Naive B cell (primary cell): ENCODE measurements around the gene RBSN. TPM values are rescaled to one million over a fixed set of nuclear protein-coding genes. Genes with fewer than 3 reads are reported as not detected.
A peak's percentile ranks its signal among the peaks of the same experiment; 100 is the strongest.

Source experiments
- ATAC-seq, 2 donors: fragments of 150-1000 bp; cut with Tn5 transposase; 2 replicates each; pipeline ENCODE4 v1.10.0; 2021; ENCODE audit warnings: low read depth in 2 of 2, mild to moderate bottlenecking in 2 of 2, moderate library complexity in 2 of 2
- DNase-seq: peaks from one replicate; pipeline ENCODE4 v3.0.0; 2022
- H3K27ac Mint-ChIP-seq, 6 donors: one replicate each; pipeline ENCODE4 v1.8.0; 2020 to 2022; ENCODE audit warnings: mild to moderate bottlenecking in 6 of 6, mixed read lengths in 6 of 6, moderate library complexity in 5 of 6, inconsistent platforms in 2 of 6
- H3K27me3 Mint-ChIP-seq, 3 donors: one replicate each; pipeline ENCODE4 v1.8.0; 2021 to 2022; ENCODE audit warnings: mixed read lengths in 3 of 3, mild to moderate bottlenecking in 1 of 3
- H3K36me3 Mint-ChIP-seq, 2 donors: one replicate each; pipeline ENCODE4 v1.8.0; 2020 to 2022; ENCODE audit warnings: mixed read lengths in 2 of 2, inconsistent platforms in 1 of 2, mild to moderate bottlenecking in 1 of 2
- H3K4me1 Mint-ChIP-seq, 3 donors: one replicate each; pipeline ENCODE4 v1.8.0; 2020 to 2022; ENCODE audit warnings: mixed read lengths in 3 of 3, inconsistent platforms in 1 of 3, mild to moderate bottlenecking in 1 of 3, moderate library complexity in 1 of 3
- H3K4me3 Mint-ChIP-seq, 8 donors: one replicate each; pipeline ENCODE4 v1.8.0; 2020 to 2022; ENCODE audit warnings: mild to moderate bottlenecking in 8 of 8, mixed read lengths in 8 of 8, moderate library complexity in 8 of 8, inconsistent platforms in 2 of 8
- H3K9me3 Mint-ChIP-seq, 7 donors: one replicate each; pipeline ENCODE4 v1.8.0; 2020 to 2022; ENCODE audit warnings: mixed read lengths in 7 of 7, mild to moderate bottlenecking in 5 of 7, inconsistent platforms in 2 of 7, moderate library complexity in 1 of 7
- polyA plus RNA-seq, 6 donors: library from polyadenylated mRNA; unstranded; fragments of 300-500 nt; fragmentation: Illumina TruSeq; gene quantifications; one replicate each; pipeline ENCODE4 v1.2.3, GENCODE V29; 2021; ENCODE audit warnings: low read depth in 6 of 6

The RBSN gene
- polyA plus RNA-seq, 6 donors from 2014 or later = 10.5 to 30.5 (median 19.1) TPM

- Mint-ChIP-seq H3K9me3 (peaks cover 0 to 1% (median 0%) of the 10 kb centered on the region in 7 donors), H3K4me3 (no peak overlapping the region), H3K4me1 (peaks cover 15 to 20% (median 18%) of the 10 kb centered on the region in 3 donors), H3K27me3 (no peaks in the 10 kb centered on the region), H3K36me3 (peaks cover 0 to 7% of the 10 kb centered on the region in 2 donors), H3K27ac (no peak overlapping the region)
- DNase-seq (no peak), ATAC-seq (no peak)
Observed at GRCh38 chr3:15094187-15094875, 4.6 kb downstream of the RBSN start.

GRCh38 chr3:15092686-15093085 lies 6.3 kb downstream of the RBSN start:
- Mint-ChIP-seq H3K9me3 (no peaks in the 10 kb centered on the region), H3K4me1 (peaks cover under 1 to 7% (median 2%) of the 10 kb centered on the region in 3 donors), H3K4me3 (no peak overlapping the region), H3K27ac (no peak overlapping the region), H3K36me3 (peaks cover 0 to 7% of the 10 kb centered on the region in 2 donors), H3K27me3 (no peaks in the 10 kb centered on the region)
- ATAC-seq (no peak), DNase-seq (no peak)

DNA sequence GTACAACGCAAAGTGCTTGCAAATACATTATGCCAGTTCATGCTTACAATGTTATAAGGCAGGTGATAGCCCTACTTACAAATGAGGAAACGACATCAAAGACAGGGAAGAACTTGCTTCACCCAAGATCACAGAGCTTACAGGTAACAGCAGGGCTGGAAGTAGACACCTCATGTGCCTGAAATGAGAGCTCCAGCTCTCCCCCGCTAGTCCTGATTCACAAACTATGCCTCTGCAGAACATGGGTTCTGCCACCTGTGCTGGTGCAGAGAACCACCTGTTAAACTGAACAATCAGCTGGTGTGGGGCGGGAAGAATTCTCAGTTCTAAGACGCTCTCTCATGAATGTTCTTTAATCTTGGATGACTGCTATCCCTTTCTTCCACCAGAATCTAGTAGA lies 7.4 kb downstream of the RBSN start:
- Mint-ChIP-seq H3K4me3 (no peak overlapping the region), H3K36me3 (peaks cover 0 to 7% of the 10 kb centered on the region in 2 donors), H3K27ac (no peak overlapping the region), H3K4me1 (peaks cover 0 to under 1% (median 0%) of the 10 kb centered on the region in 3 donors), H3K9me3 (no peaks in the 10 kb centered on the region), H3K27me3 (no peaks in the 10 kb centered on the region)
- DNase-seq (no peak), ATAC-seq (no peak)

GRCh38 chr3:15089201-15089600 lies 9.7 kb downstream of the RBSN start:
- no peak overlapping the region for H3K4me3 Mint-ChIP-seq
- no peaks in the 10 kb centered on the region for H3K4me1 Mint-ChIP-seq
- H3K36me3 Mint-ChIP-seq = peaks cover 12 to 18% of the 10 kb centered on the region in 2 donors
- H3K27me3 Mint-ChIP-seq = no peaks in the 10 kb centered on the region
- no peak for ATAC-seq
- H3K27ac Mint-ChIP-seq = no peak overlapping the region
- DNase-seq = no peak
- H3K9me3 Mint-ChIP-seq = no peaks in the 10 kb centered on the region

- no peak for ATAC-seq
- Mint-ChIP-seq H3K4me3 (no peak overlapping the region), H3K36me3 (peaks cover 33 to 34% of the 10 kb centered on the region in 2 donors)
Observed at GRCh38 chr3:15086699-15087098, 12.2 kb downstream of the RBSN start.

DNA sequence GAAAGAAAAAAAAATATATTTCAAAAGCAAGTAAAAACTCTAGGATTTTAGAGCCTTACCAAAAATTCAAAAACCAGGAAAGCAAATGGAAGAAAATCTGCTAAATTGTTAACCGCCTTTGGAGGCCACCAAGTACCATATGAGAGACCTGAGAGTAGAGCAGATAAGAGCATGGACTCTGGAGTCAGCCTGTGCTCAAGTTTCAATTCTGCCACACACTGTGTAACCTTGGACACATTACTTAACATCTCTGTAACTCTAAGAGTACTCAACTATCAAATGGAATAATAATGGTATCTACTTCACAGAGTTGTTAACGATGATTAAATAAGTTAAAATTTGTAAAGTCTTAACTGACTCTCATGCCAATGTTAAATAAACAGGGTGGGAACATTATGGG lies 12.7 kb downstream of the RBSN start:
- Mint-ChIP-seq H3K27me3 (no peaks in the 10 kb centered on the region), H3K9me3 (no peaks in the 10 kb centered on the region), H3K27ac (no peak overlapping the region), H3K4me3 (no peak overlapping the region), H3K4me1 (peaks cover 0 to 3% (median 0%) of the 10 kb centered on the region in 3 donors), H3K36me3 (peaks cover 38% of the 10 kb centered on the region in 2 donors)
- DNase-seq = no peak
- no peak for ATAC-seq

More at GRCh38 chr3:15086699-15087098, 12.2 kb downstream of the RBSN start:
- DNase-seq = no peak
- H3K9me3 Mint-ChIP-seq = no peaks in the 10 kb centered on the region
- no peaks in the 10 kb centered on the region for H3K27me3 Mint-ChIP-seq
- H3K4me1 Mint-ChIP-seq = peaks cover 0 to under 1% (median 0%) of the 10 kb centered on the region in 3 donors
- no peak overlapping the region for H3K27ac Mint-ChIP-seq

GRCh38 chr3:15083252-15083651 lies 15.7 kb downstream of the RBSN start:
- ATAC-seq (no peak), DNase-seq (no peak)
- Mint-ChIP-seq H3K9me3 (no peaks in the 10 kb centered on the region), H3K27me3 (no peaks in the 10 kb centered on the region), H3K27ac (peak overlapping the region in 1 of 6 donors; percentile 79), H3K4me1 (peaks cover 0 to 3% (median 0%) of the 10 kb centered on the region in 3 donors), H3K4me3 (no peak overlapping the region), H3K36me3 (peaks cover 44 to 53% of the 10 kb centered on the region in 2 donors)

DNA sequence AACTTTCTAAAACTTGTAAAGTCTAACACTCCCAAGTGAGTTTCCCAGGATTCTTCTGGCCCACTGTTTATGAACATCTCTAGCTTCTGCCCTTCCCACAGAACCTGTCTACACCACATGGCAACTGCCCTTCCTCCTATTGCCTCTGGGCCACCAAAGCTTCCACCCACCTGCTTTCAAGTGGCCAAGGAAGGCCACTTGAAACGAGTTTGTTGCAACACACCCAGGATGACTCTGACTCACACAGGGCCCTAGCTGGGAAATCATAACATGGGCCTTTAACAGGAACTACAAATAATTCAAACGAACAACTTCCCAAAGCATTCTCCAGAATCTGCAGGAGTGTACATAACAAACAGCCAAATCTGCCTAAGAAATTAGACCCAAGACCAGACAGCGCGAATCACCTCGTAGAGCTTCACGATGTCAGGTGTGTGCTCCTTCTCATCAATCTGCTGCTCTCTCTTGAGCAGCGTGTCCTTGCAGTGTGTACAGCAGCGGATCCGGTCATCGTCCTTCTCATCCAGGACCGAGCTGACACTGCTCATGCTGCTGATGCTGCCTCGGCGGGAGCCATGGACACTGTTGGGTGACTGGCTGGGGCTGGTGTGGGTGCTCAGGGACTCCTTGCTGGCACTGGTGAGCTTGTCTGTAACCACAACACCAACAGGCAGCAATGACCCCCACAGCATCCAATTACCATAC lies 16.8 kb downstream of the RBSN start:
- Mint-ChIP-seq H3K4me3 (peak overlapping the region in 1 of 8 donors; percentile 15), H3K27me3 (no peaks in the 10 kb centered on the region), H3K9me3 (no peaks in the 10 kb centered on the region), H3K4me1 (peaks cover 0 to 3% (median 0%) of the 10 kb centered on the region in 3 donors), H3K27ac (peak overlapping the region in 3 of 6 donors; percentile 15 to 79 (median 31)), H3K36me3 (peaks cover 44 to 62% of the 10 kb centered on the region in 2 donors)
- DNase-seq (no peak), ATAC-seq (no peak)

DNA sequence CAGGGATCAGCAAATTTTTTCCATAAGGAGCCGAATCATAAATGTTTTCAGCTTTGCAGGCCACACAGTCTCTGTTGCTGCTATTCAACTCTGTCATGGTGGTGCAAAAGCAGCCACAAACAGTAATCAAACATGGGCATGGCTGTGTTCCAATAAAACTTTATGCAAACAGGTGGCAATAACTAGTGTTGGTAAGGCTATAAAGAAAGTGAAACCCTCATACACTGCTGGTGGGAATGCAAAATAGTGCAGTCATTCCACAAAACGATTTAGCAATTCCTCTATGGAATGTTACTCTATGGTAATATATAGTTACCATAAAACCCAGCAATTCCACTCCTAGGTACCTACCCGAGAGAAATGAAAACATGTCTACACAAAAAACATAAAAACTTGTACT lies 19.9 kb downstream of the RBSN start:
- H3K9me3 Mint-ChIP-seq = no peaks in the 10 kb centered on the region
- no peaks in the 10 kb centered on the region for H3K27me3 Mint-ChIP-seq
- H3K4me3 Mint-ChIP-seq = no peak overlapping the region
- peaks cover 48 to 62% of the 10 kb centered on the region in 2 donors for H3K36me3 Mint-ChIP-seq
- no peak overlapping the region for H3K27ac Mint-ChIP-seq
- ATAC-seq = no peak
- H3K4me1 Mint-ChIP-seq = peaks cover 0 to 4% (median 3%) of the 10 kb centered on the region in 3 donors
- DNase-seq = no peak

DNA sequence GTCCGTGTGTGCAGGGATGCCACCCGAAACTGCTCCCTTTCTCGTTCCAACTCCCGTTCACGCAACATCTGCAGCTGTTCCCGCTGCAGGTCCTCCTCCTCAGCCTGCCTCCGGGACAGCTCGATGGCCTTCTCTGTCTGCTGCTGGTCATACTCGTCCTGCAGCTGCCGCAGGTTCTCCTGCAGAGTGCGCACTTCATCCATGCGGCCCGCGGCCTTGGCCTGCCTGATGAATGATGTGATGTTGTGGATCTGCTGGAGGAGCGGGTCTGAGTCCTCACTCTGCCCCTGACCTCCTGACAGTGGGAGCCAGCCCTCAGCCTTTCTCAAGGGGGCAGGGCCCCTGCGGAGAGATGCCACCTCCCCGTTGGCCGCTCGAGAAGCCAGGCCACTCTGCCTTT lies 24.4 kb downstream of the RBSN start:
- no peak overlapping the region for H3K27ac Mint-ChIP-seq
- H3K27me3 Mint-ChIP-seq = no peaks in the 10 kb centered on the region
- H3K36me3 Mint-ChIP-seq = peaks cover 22 to 40% of the 10 kb centered on the region in 2 donors

GRCh38 chr3:15071699-15072098 lies 27.2 kb downstream of the RBSN start:
- Mint-ChIP-seq H3K9me3 (no peaks in the 10 kb centered on the region), H3K36me3 (peaks cover 16 to 28% of the 10 kb centered on the region in 2 donors), H3K27ac (peak overlapping the region in 1 of 6 donors; percentile 9), H3K4me1 (peaks cover 4 to 6% (median 4%) of the 10 kb centered on the region in 3 donors), H3K27me3 (no peaks in the 10 kb centered on the region), H3K4me3 (no peak overlapping the region)
- DNase-seq = no peak
- no peak for ATAC-seq

More for the DNA sequence above, 24.4 kb downstream of the RBSN start:
- ATAC-seq (no peak), DNase-seq (no peak)
- Mint-ChIP-seq H3K9me3 (no peaks in the 10 kb centered on the region), H3K4me1 (peaks cover 4 to 5% (median 4%) of the 10 kb centered on the region in 3 donors), H3K4me3 (no peak overlapping the region)

- peak overlapping the region in 2 of 6 donors; percentile 10 to 36 for H3K27ac Mint-ChIP-seq
- H3K4me3 Mint-ChIP-seq = no peak overlapping the region
- DNase-seq (no peak), ATAC-seq (no peak)
- no peaks in the 10 kb centered on the region for H3K9me3 Mint-ChIP-seq
- peaks cover 0 to 15% of the 10 kb centered on the region in 2 donors for H3K36me3 Mint-ChIP-seq
- H3K4me1 Mint-ChIP-seq = peaks cover 4 to 12% (median 11%) of the 10 kb centered on the region in 3 donors
- no peaks in the 10 kb centered on the region for H3K27me3 Mint-ChIP-seq
Observed at GRCh38 chr3:15069441-15069840, 29.5 kb downstream of the RBSN start.

- DNase-seq = no peak
- H3K9me3 Mint-ChIP-seq = no peaks in the 10 kb centered on the region
- no peaks in the 10 kb centered on the region for H3K27me3 Mint-ChIP-seq
- no peak for ATAC-seq
- H3K27ac Mint-ChIP-seq = peak overlapping the region in 1 of 6 donors; percentile 55
- peaks cover 0 to 3% of the 10 kb centered on the region in 2 donors for H3K36me3 Mint-ChIP-seq
- H3K4me1 Mint-ChIP-seq = peaks cover 12 to 27% (median 22%) of the 10 kb centered on the region in 3 donors
- peak overlapping the region in 6 of 8 donors; percentile 9 to 98 (median 96) for H3K4me3 Mint-ChIP-seq
Observed at GRCh38 chr3:15066467-15066866, 32.5 kb downstream of the RBSN start.
